ENCODE data around the gene CSNK1G1.

Gene CSNK1G1

GRCh38 chr15:64148581-64148980 lies 207.4 kb downstream of the CSNK1G1 start:
- Histone ChIP-seq H3K9me3 (ENCODE audit: control insufficient read depth, low read length) (no peaks in the 10 kb centered on the region), H2AFZ (no peak overlapping the region), H3K36me3 (ENCODE audit: control insufficient read depth, insufficient read depth, low read length) (no peaks in the 10 kb centered on the region), H3K27ac (no peak overlapping the region), H3K79me2 (no peaks in the 10 kb centered on the region), H3K4me2 (ENCODE audit: low read length) (no peak overlapping the region), H3K27me3 (ENCODE audit: control insufficient read depth, insufficient read depth, low read length) (peaks cover 3% of the 10 kb centered on the region), H3K4me3 (ENCODE audit: low read depth, low read length) (no peak overlapping the region), H3K4me1 (no peaks in the 10 kb centered on the region), H3K9ac (no peak overlapping the region)
- no peak for TF ChIP-seq CTCF (IDR thresholded peaks at IDR 0.05)

GRCh38 chr15:64148168-64148567 lies 207.8 kb downstream of the CSNK1G1 start:
- H3K4me1 ChIP-seq = no peaks in the 10 kb centered on the region
- H3K36me3 ChIP-seq (ENCODE audit: control insufficient read depth, insufficient read depth, low read length) = no peaks in the 10 kb centered on the region
- no peaks in the 10 kb centered on the region for H3K9me3 ChIP-seq (ENCODE audit: control insufficient read depth, low read length)
- H3K27ac ChIP-seq = no peak overlapping the region
- no peak overlapping the region for H3K9ac ChIP-seq
- no peak for TF ChIP-seq CTCF (IDR thresholded peaks at IDR 0.05)
- no peak overlapping the region for H3K4me3 ChIP-seq (ENCODE audit: low read depth, low read length)
- peaks cover 3% of the 10 kb centered on the region for H3K27me3 ChIP-seq (ENCODE audit: control insufficient read depth, insufficient read depth, low read length)
- H2AFZ ChIP-seq = no peak overlapping the region
- H3K79me2 ChIP-seq = no peaks in the 10 kb centered on the region
- no peak overlapping the region for H3K4me2 ChIP-seq (ENCODE audit: low read length)

GRCh38 chr15:64146885-64147681 lies 208.9 kb downstream of the CSNK1G1 start:
- H3K4me3 ChIP-seq (ENCODE audit: low read depth, low read length) = no peak overlapping the region
- H3K4me1 ChIP-seq = no peaks in the 10 kb centered on the region
- no peak overlapping the region for H3K27ac ChIP-seq
- H3K27me3 ChIP-seq (ENCODE audit: control insufficient read depth, insufficient read depth, low read length) = peaks cover 2% of the 10 kb centered on the region
- H3K79me2 ChIP-seq = no peaks in the 10 kb centered on the region
- no peak for TF ChIP-seq CTCF (IDR thresholded peaks at IDR 0.05)
- H3K4me2 ChIP-seq (ENCODE audit: low read length) = no peak overlapping the region
- H3K9ac ChIP-seq = no peak overlapping the region
- H3K36me3 ChIP-seq (ENCODE audit: control insufficient read depth, insufficient read depth, low read length) = no peaks in the 10 kb centered on the region
- H3K9me3 ChIP-seq (ENCODE audit: control insufficient read depth, low read length) = no peaks in the 10 kb centered on the region
- no peak overlapping the region for H2AFZ ChIP-seq

GRCh38 chr15:64146520-64146884 lies 209.5 kb downstream of the CSNK1G1 start:
- Histone ChIP-seq H3K9me3 (ENCODE audit: control insufficient read depth, low read length) (no peaks in the 10 kb centered on the region), H3K4me1 (no peaks in the 10 kb centered on the region), H3K79me2 (no peaks in the 10 kb centered on the region), H3K4me2 (ENCODE audit: low read length) (no peak overlapping the region), H3K27me3 (ENCODE audit: control insufficient read depth, insufficient read depth, low read length) (no peaks in the 10 kb centered on the region), H3K9ac (no peak overlapping the region), H3K27ac (no peak overlapping the region), H3K4me3 (ENCODE audit: low read depth, low read length) (no peak overlapping the region), H2AFZ (no peak overlapping the region), H3K36me3 (ENCODE audit: control insufficient read depth, insufficient read depth, low read length) (no peaks in the 10 kb centered on the region)
- no peak for TF ChIP-seq CTCF (IDR thresholded peaks at IDR 0.05)

GRCh38 chr15:64146041-64146440 lies 209.9 kb downstream of the CSNK1G1 start:
- Histone ChIP-seq H3K9ac (no peak overlapping the region), H3K27me3 (ENCODE audit: control insufficient read depth, insufficient read depth, low read length) (no peaks in the 10 kb centered on the region)

More at GRCh38 chr15:64146041-64146440, 209.9 kb downstream of the CSNK1G1 start:
- Histone ChIP-seq H3K79me2 (no peaks in the 10 kb centered on the region), H3K9me3 (ENCODE audit: control insufficient read depth, low read length) (no peaks in the 10 kb centered on the region), H3K27ac (no peak overlapping the region), H3K36me3 (ENCODE audit: control insufficient read depth, insufficient read depth, low read length) (no peaks in the 10 kb centered on the region), H2AFZ (no peak overlapping the region), H3K4me2 (ENCODE audit: low read length) (no peak overlapping the region), H3K4me1 (no peaks in the 10 kb centered on the region), H3K4me3 (ENCODE audit: low read depth, low read length) (no peak overlapping the region)
- no peak for TF ChIP-seq CTCF (IDR thresholded peaks at IDR 0.05)
